WTC11 (cell line): ENCODE results near the gene CTIF.

Source experiments
- AR ChIP-seq: fragments of 250-450 bp; sonication (Bioruptor Pico); IDR thresholded peaks from 2 replicates; pipeline ENCODE4 v1.9.0; 2021; ENCODE audit warnings: mild to moderate bottlenecking
- ATF3 ChIP-seq: sonication (generic); formaldehyde crosslinking; conservative IDR thresholded peaks from 2 replicates; pipeline ENCODE4 v1.8.1; 2022; ENCODE audit warnings: mild to moderate bottlenecking, missing genetic modification reagents
- CTCF ChIP-seq: fragments of 200-600 bp; IDR thresholded peaks from 2 replicates; pipeline ENCODE4 v1.8.0; 2022; ENCODE audit warnings: antibody characterized with exemption
- GABPB1 ChIP-seq: sonication (generic); formaldehyde crosslinking; IDR thresholded peaks from 2 replicates; pipeline ENCODE4 v1.8.1; 2023; ENCODE audit warnings: mild to moderate bottlenecking, missing genetic modification reagents
- KAT7 ChIP-seq: sonication (generic); formaldehyde crosslinking; IDR thresholded peaks from 2 replicates; pipeline ENCODE4 v1.8.1; 2023; ENCODE audit warnings: missing genetic modification reagents, mild to moderate bottlenecking, borderline replicate concordance
- MAX ChIP-seq: sonication (generic); formaldehyde crosslinking; IDR thresholded peaks from 2 replicates; pipeline ENCODE4 v1.8.0; 2022; ENCODE audit warnings: mild to moderate bottlenecking, missing genetic modification reagents
- MLX ChIP-seq: sonication (generic); formaldehyde crosslinking; IDR thresholded peaks from 2 replicates; pipeline ENCODE4 v1.8.1; 2023; ENCODE audit warnings: mild to moderate bottlenecking, missing genetic modification reagents, moderate library complexity
- SMAD3 ChIP-seq: sonication (generic); formaldehyde crosslinking; IDR thresholded peaks from 2 replicates; pipeline ENCODE4 v1.8.0; 2022; ENCODE audit warnings: missing genetic modification reagents, mild to moderate bottlenecking, borderline replicate concordance
- SP1 ChIP-seq: sonication (generic); formaldehyde crosslinking; conservative IDR thresholded peaks from 2 replicates; pipeline ENCODE4 v1.8.1; 2022; ENCODE audit warnings: missing genetic modification reagents
- ZNF263 ChIP-seq: sonication (generic); formaldehyde crosslinking; IDR thresholded peaks from 2 replicates; pipeline ENCODE4 v1.8.1; 2022; ENCODE audit warnings: low read depth, mild to moderate bottlenecking, moderate library complexity, missing genetic modification reagents
- ZNF281 ChIP-seq: sonication (generic); formaldehyde crosslinking; IDR thresholded peaks from 2 replicates; pipeline ENCODE4 v1.8.0; 2023; ENCODE audit warnings: mild to moderate bottlenecking, missing genetic modification reagents

GRCh38 chr18:48789259-48789812 is 250.5 kb downstream of the CTIF start:
- no peak for TF ChIP-seq CTCF
- no peak for TF ChIP-seq AR (CRISPR knock-in tag)
- no peak for TF ChIP-seq ATF3 (CRISPR knock-in tag)
- no peak for TF ChIP-seq MAX (CRISPR knock-in tag)
- TF ChIP-seq SP1 (CRISPR knock-in tag) = no peak
- no peak for TF ChIP-seq SMAD3 (CRISPR knock-in tag)
- TF ChIP-seq ZNF263 (CRISPR knock-in tag) = no peak
- TF ChIP-seq ZNF281 (CRISPR knock-in tag) = no peak
- no peak for TF ChIP-seq MLX (CRISPR knock-in tag)
- TF ChIP-seq GABPB1 (CRISPR knock-in tag) = no peak
- TF ChIP-seq KAT7 = no peak
